Mesothelial cell of epicardium (in vitro differentiated cells): ENCODE data around the gene TMEM258. TPM values are rescaled to one million over a fixed set of nuclear protein-coding genes. Genes with fewer than 3 reads are reported as not detected.

ENCODE experiments used
- DNase-seq, 2 experiments: peaks; one replicate each; pipeline ENCODE4 v3.0.0; 2021; ENCODE audit warnings: low spot score in 2 of 2; ENCODE audit not compliant: unreplicated experiment in 2 of 2
- H3K27ac Mint-ChIP-seq: 2 replicates; pipeline ENCODE4 v1.8.0; 2021; ENCODE audit warnings: mixed read lengths
- H3K27me3 Mint-ChIP-seq: 2 replicates; pipeline ENCODE4 v1.8.0; 2021; ENCODE audit warnings: low read depth, mixed read lengths
- H3K36me3 Mint-ChIP-seq: 2 replicates; pipeline ENCODE4 v1.8.0; 2021; ENCODE audit warnings: mixed read lengths
- H3K4me1 Mint-ChIP-seq: 2 replicates; pipeline ENCODE4 v1.8.0; 2021; ENCODE audit warnings: mixed read lengths
- H3K4me3 Mint-ChIP-seq: 2 replicates; pipeline ENCODE4 v1.8.0; 2021; ENCODE audit warnings: mild to moderate bottlenecking, moderate library complexity, mixed read lengths
- H3K9me3 Mint-ChIP-seq: 2 replicates; pipeline ENCODE4 v1.8.0; 2021; ENCODE audit warnings: mixed read lengths
- total RNA-seq: library from RNA; stranded (reverse); gene quantifications from 3 replicates; pipeline ENCODE4 v1.2.1, GENCODE V29; 2021
- TF ChIP-seq, protein P1 (sequence below): fragments of 200-600 bp; sonication (generic); IDR thresholded peaks from one replicate; pipeline ENCODE4 v1.5.0; 2021; ENCODE audit warnings: antibody characterized with exemption; ENCODE audit not compliant: unreplicated experiment

Gene TMEM258
- total RNA-seq, 1 donor from 2014 or later: 154 TPM

GRCh38 chr11:61817471-61818202, 25.2 kb upstream of the TMEM258 start:
- peaks cover 13% of the 10 kb centered on the region for H3K36me3 Mint-ChIP-seq
- no peaks in the 10 kb centered on the region for H3K27me3 Mint-ChIP-seq
- H3K9me3 Mint-ChIP-seq: no peaks in the 10 kb centered on the region
- H3K4me1 Mint-ChIP-seq: peaks cover 17% of the 10 kb centered on the region
- DNase-seq: no peak
- H3K4me3 Mint-ChIP-seq: peak overlapping the region; percentile 93
- TF ChIP-seq, protein P1, sequence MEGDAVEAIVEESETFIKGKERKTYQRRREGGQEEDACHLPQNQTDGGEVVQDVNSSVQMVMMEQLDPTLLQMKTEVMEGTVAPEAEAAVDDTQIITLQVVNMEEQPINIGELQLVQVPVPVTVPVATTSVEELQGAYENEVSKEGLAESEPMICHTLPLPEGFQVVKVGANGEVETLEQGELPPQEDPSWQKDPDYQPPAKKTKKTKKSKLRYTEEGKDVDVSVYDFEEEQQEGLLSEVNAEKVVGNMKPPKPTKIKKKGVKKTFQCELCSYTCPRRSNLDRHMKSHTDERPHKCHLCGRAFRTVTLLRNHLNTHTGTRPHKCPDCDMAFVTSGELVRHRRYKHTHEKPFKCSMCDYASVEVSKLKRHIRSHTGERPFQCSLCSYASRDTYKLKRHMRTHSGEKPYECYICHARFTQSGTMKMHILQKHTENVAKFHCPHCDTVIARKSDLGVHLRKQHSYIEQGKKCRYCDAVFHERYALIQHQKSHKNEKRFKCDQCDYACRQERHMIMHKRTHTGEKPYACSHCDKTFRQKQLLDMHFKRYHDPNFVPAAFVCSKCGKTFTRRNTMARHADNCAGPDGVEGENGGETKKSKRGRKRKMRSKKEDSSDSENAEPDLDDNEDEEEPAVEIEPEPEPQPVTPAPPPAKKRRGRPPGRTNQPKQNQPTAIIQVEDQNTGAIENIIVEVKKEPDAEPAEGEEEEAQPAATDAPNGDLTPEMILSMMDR: no peak
- H3K27ac Mint-ChIP-seq: peak overlapping the region; percentile 93

DNA sequence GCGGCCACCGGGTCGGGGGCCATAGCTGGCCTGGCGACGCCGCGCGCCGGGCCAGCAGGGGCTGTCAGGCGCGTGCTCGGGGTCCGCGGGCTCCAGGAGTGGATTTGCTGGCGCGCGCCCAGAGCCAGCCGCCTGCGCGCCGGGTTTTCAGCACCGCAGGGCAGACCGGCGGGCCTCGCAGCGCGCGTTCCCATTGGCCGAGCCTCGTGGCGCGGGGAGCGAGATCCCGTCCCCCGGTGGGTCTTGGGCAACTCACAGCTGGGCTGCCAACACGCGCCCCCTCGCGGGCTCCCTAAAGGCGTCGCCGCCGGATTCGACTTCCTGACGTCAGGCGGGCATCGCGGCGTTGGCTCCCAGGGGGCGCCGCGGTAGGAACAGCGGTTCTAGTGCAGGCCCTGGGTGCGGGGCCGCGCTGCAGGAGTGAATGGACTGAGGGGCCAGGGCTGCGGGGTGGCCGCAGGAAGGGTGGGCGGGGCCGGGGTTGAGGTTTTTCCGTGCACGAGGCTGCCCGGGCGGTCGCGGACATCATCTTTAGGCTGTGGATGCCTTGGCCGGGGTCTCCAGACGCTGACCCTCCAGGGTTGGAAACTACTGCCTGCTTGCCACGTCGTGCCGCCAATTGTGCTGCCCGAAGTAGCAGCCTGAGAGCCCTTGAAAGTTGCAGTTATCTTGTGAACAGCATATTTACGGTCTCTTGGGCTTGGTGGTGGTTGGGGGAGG, 24.5 kb upstream of the TMEM258 start, which contains the start of gene FADS1:
TSS of gene FADS1 (minus strand) at position 268 of the 720 bp plus-strand sequence. CDS start at position 194, 74 bp downstream.
- Mint-ChIP-seq H3K27ac (peak within 1 kb of the TSS; percentile 99), H3K27me3 (no peaks in the 10 kb centered on the region), H3K4me3 (peak within 1 kb of the TSS; percentile 93)

DNA sequence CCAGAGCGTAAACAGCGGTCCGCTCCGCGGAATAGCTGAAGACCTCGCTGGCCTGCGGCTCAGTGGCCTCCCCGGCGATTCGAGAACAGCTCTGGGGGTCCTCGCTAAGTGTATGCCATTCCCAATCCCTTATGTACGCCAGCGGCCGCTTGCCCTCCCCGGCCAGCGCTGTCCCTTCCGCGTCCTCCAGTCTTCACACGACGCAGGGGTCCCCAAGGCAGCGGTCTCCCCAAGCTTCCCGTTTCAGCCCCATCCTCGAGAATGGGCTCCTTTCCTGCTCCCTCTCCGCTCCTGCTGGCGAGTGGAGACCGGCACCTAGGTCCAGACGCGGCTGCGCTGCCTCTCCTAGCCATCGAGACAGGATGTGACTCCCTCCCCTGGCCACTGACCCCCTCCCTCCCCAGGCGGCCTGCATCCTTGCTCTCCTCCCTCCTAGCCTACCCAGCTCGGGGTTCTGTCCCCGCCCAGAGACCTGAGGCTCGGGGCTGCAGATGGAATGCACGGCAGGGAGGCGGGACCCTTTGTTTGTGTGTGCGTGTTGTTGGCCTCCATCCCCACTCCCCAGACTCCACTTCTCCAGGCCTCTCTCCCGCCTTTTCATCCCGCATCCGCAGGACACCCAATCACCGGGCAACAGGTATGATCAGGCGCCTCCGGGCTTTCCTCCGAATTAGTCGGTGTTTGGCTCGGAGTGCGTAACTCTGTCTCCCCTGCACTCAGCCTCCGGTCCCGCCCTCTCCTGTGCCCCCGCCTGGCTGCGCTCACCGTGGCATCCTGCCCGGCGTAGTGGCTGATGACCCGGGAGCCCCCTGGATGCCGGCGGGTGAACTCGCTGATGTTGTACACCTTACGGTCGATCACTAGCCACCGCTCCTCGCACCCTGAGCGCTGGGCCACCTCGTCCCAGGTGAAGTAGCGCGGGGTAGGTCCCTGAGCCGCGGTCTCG, 23.7 kb upstream of the TMEM258 start:
- peaks cover 20% of the 10 kb centered on the region for H3K36me3 Mint-ChIP-seq
- peak overlapping the region; percentile 99 for H3K27ac Mint-ChIP-seq
- no peaks in the 10 kb centered on the region for H3K27me3 Mint-ChIP-seq
- peaks cover 17% of the 10 kb centered on the region for H3K4me1 Mint-ChIP-seq
- peak overlapping the region; percentile 93 for H3K4me3 Mint-ChIP-seq
- H3K9me3 Mint-ChIP-seq: no peaks in the 10 kb centered on the region
- TF ChIP-seq, protein P1: no peak
- DNase-seq: peak; percentile 45 to 67

More for the DNA sequence above, 24.5 kb upstream of the TMEM258 start, which contains the start of gene FADS1:
- peak; percentile 88 to 92 for DNase-seq
- peaks cover 17% of the 10 kb centered on the region for H3K4me1 Mint-ChIP-seq
- no peaks in the 10 kb centered on the region for H3K9me3 Mint-ChIP-seq
- TF ChIP-seq, protein P1: no peak
- H3K36me3 Mint-ChIP-seq: peaks cover 18% of the 10 kb centered on the region

- Mint-ChIP-seq H3K4me3 (peak overlapping the region; percentile 93), H3K4me1 (peaks cover 17% of the 10 kb centered on the region), H3K27me3 (no peaks in the 10 kb centered on the region), H3K27ac (peak overlapping the region; percentile 99), H3K36me3 (peaks cover 25% of the 10 kb centered on the region), H3K9me3 (no peaks in the 10 kb centered on the region)
- TF ChIP-seq, protein P1: no peak
- DNase-seq: peak; percentile 77 to 86
These were observed 22.8 kb upstream of the TMEM258 start for GRCh38 chr11:61814958-61815789.
